CD4-positive, CD25-positive, alpha-beta regulatory T cell (primary cell): ENCODE measurements around the gene LCAT. TPM values are rescaled to one million over a fixed set of nuclear protein-coding genes. Genes with fewer than 3 reads are reported as not detected.

Experiments
- ATAC-seq, 2 donors: fragments of 150-1000 bp; cut with Tn5 transposase; one replicate each; pipeline ENCODE4 v1.10.0; 2021; ENCODE audit warnings: low read depth in 2 of 2, moderate number of reproducible peaks in 2 of 2, moderate library complexity in 1 of 2
- DNase-seq, 3 donors: peaks; one replicate each; pipeline versions ENCODE4 v3.0.0 to v3.0.0-alpha.2; 2012 to 2022; ENCODE audit warnings: mixed read lengths in 1 of 3
- H3K27ac ChIP-seq: one replicate; pipeline ENCODE4 v1.7.0; 2013; ENCODE audit warnings: mild to moderate bottlenecking, low read length; ENCODE audit not compliant: insufficient read depth, poor library complexity, severe bottlenecking
- H3K27me3 ChIP-seq: one replicate; pipeline ENCODE4 v1.7.0; 2013; ENCODE audit warnings: low read length; ENCODE audit not compliant: control insufficient read depth, insufficient read depth
- H3K36me3 ChIP-seq: one replicate; pipeline ENCODE4 v1.7.0; 2013; ENCODE audit warnings: mild to moderate bottlenecking, low read length, moderate library complexity; ENCODE audit not compliant: control insufficient read depth, insufficient read depth
- H3K4me1 ChIP-seq: 2 replicates; pipeline ENCODE4 v1.7.0; 2013; ENCODE audit warnings: mild to moderate bottlenecking, low read length; ENCODE audit not compliant: insufficient read depth, control insufficient read depth, poor library complexity, severe bottlenecking
- H3K4me3 ChIP-seq: one replicate; pipeline ENCODE4 v1.7.0; 2013; ENCODE audit warnings: low read depth, mild to moderate bottlenecking, low read length, moderate library complexity
- H3K9me3 ChIP-seq, 2 experiments: 1 replicate in 1 of 2; 2 replicates in 1 of 2; pipeline ENCODE4 v1.7.0; 2013; ENCODE audit warnings: low read length in 2 of 2, mild to moderate bottlenecking in 1 of 2, moderate library complexity in 1 of 2; ENCODE audit not compliant: control insufficient read depth in 2 of 2
- H3K27ac Mint-ChIP-seq, 3 donors: one replicate each; pipeline ENCODE4 v1.8.0; 2020 to 2022; ENCODE audit warnings: mild to moderate bottlenecking in 3 of 3, mixed read lengths in 3 of 3, moderate library complexity in 2 of 3
- H3K27me3 Mint-ChIP-seq: one replicate; pipeline ENCODE4 v1.8.0; 2022; ENCODE audit warnings: mild to moderate bottlenecking, mixed read lengths
- H3K36me3 Mint-ChIP-seq: one replicate; pipeline ENCODE4 v1.8.0; 2020; ENCODE audit warnings: mixed read lengths
- H3K4me1 Mint-ChIP-seq, 4 donors: one replicate each; pipeline ENCODE4 v1.8.0; 2020 to 2022; ENCODE audit warnings: mixed read lengths in 4 of 4, mild to moderate bottlenecking in 1 of 4
- H3K4me3 Mint-ChIP-seq, 4 donors: one replicate each; pipeline ENCODE4 v1.8.0; 2020 to 2022; ENCODE audit warnings: mild to moderate bottlenecking in 4 of 4, mixed read lengths in 4 of 4, moderate library complexity in 3 of 4
- H3K9me3 Mint-ChIP-seq, 7 donors: one replicate each; pipeline ENCODE4 v1.8.0; 2020 to 2022; ENCODE audit warnings: mixed read lengths in 7 of 7, mild to moderate bottlenecking in 3 of 7, moderate library complexity in 2 of 7
- polyA plus RNA-seq, 4 donors: library from polyadenylated mRNA; unstranded; fragments of 300-500 nt; fragmentation: Illumina TruSeq; gene quantifications; one replicate each; pipeline ENCODE4 v1.2.3, GENCODE V29; 2021
- total RNA-seq: library from RNA; stranded (reverse); gene quantifications from one replicate; pipeline ENCODE4 v1.2.3, GENCODE V29; 2022

LCAT gene
- total and polyA plus RNA-seq, 5 donors from 2014 or later: 0.25 to 11.0 (median 0.76) TPM

- Mint-ChIP-seq H3K27ac (peak overlapping the region; percentile 88 to 91 (median 89)), H3K36me3 (peaks cover 3% of the 10 kb centered on the region), H3K9me3 (no peaks in the 10 kb centered on the region), H3K27me3 (no peaks in the 10 kb centered on the region), H3K4me1 (peaks cover 0 to 38% (median 21%) of the 10 kb centered on the region in 4 donors), H3K4me3 (no peak overlapping the region)
- peaks cover 22% of the 10 kb centered on the region for H3K4me1 ChIP-seq
- no peak for DNase-seq
- no peak for ATAC-seq
- H3K27ac ChIP-seq: no peak overlapping the region
- H3K27me3 ChIP-seq: no peaks in the 10 kb centered on the region
- no peaks in the 10 kb centered on the region for H3K36me3 ChIP-seq
- H3K4me3 ChIP-seq: no peak overlapping the region
- H3K9me3 ChIP-seq: no peaks in the 10 kb centered on the region
Observed at GRCh38 chr16:67987460-67988160, 43.7 kb upstream of the LCAT start.

- H3K4me1 ChIP-seq: peaks cover 19% of the 10 kb centered on the region
- DNase-seq (no peak), ATAC-seq (no peak)
- Mint-ChIP-seq H3K36me3 (peaks cover 3% of the 10 kb centered on the region), H3K27ac (peak overlapping the region in 1 of 3 donors; percentile 52), H3K9me3 (no peaks in the 10 kb centered on the region), H3K27me3 (no peaks in the 10 kb centered on the region), H3K4me3 (no peak overlapping the region), H3K4me1 (peaks cover 0 to 38% (median 21%) of the 10 kb centered on the region in 4 donors)
- H3K27ac ChIP-seq: no peak overlapping the region
- no peak overlapping the region for H3K4me3 ChIP-seq
- no peaks in the 10 kb centered on the region for H3K9me3 ChIP-seq
- H3K36me3 ChIP-seq: no peaks in the 10 kb centered on the region
- no peaks in the 10 kb centered on the region for H3K27me3 ChIP-seq
Observed at GRCh38 chr16:67986949-67987348, 43.0 kb upstream of the LCAT start.

- Mint-ChIP-seq H3K27ac (no peak overlapping the region), H3K36me3 (no peaks in the 10 kb centered on the region), H3K27me3 (no peaks in the 10 kb centered on the region), H3K4me3 (no peak overlapping the region), H3K4me1 (peaks cover 0 to 27% (median 14%) of the 10 kb centered on the region in 4 donors), H3K9me3 (no peaks in the 10 kb centered on the region)
- no peaks in the 10 kb centered on the region for H3K27me3 ChIP-seq
- no peak overlapping the region for H3K27ac ChIP-seq
- DNase-seq (no peak), ATAC-seq (no peak)
- H3K4me3 ChIP-seq: no peak overlapping the region
- H3K9me3 ChIP-seq: no peaks in the 10 kb centered on the region
- H3K4me1 ChIP-seq: peaks cover 19% of the 10 kb centered on the region
- H3K36me3 ChIP-seq: no peaks in the 10 kb centered on the region
Observed at GRCh38 chr16:67982011-67982696, 38.2 kb upstream of the LCAT start.

- no peaks in the 10 kb centered on the region for H3K9me3 ChIP-seq
- Mint-ChIP-seq H3K4me3 (no peak within 1 kb of the TSS), H3K9me3 (no peaks in the 10 kb centered on the region), H3K27me3 (no peaks in the 10 kb centered on the region), H3K36me3 (no peaks in the 10 kb centered on the region), H3K4me1 (peaks cover 0 to 27% (median 13%) of the 10 kb centered on the region in 4 donors), H3K27ac (peak within 1 kb of the TSS in 1 of 3 donors; percentile 52)
- H3K36me3 ChIP-seq: no peaks in the 10 kb centered on the region
- no peak within 1 kb of the TSS for H3K4me3 ChIP-seq
- no peak within 1 kb of the TSS for H3K27ac ChIP-seq
- H3K27me3 ChIP-seq: no peaks in the 10 kb centered on the region
- peaks cover 19% of the 10 kb centered on the region for H3K4me1 ChIP-seq
- ATAC-seq (no peak), DNase-seq (no peak)
Observed at GRCh38 chr16:67979955-67980678, 36.2 kb upstream of the LCAT start, which contains the start of gene DPEP3. DPEP3 (minus strand) TSS chr16:67980499; CDS start chr16:67980380, 119 bp downstream.

- DNase-seq (no peak), ATAC-seq (no peak)
- Histone ChIP-seq H3K27ac (no peak overlapping the region), H3K36me3 (no peaks in the 10 kb centered on the region), H3K9me3 (no peaks in the 10 kb centered on the region), H3K4me3 (no peak overlapping the region), H3K4me1 (no peaks in the 10 kb centered on the region), H3K27me3 (no peaks in the 10 kb centered on the region)
- Mint-ChIP-seq H3K4me3 (no peak overlapping the region), H3K27me3 (peaks cover 5% of the 10 kb centered on the region), H3K27ac (no peak overlapping the region), H3K9me3 (no peaks in the 10 kb centered on the region), H3K36me3 (no peaks in the 10 kb centered on the region), H3K4me1 (peaks cover 0 to 3% (median 0%) of the 10 kb centered on the region in 4 donors)
Observed at GRCh38 chr16:67977469-67978227, 33.7 kb upstream of the LCAT start.

- H3K4me1 ChIP-seq: no peaks in the 10 kb centered on the region
Observed at GRCh38 chr16:67977005-67977404, 33.1 kb upstream of the LCAT start.

GRCh38 chr16:67976205-67976604 lies 32.3 kb upstream of the LCAT start:
- Histone ChIP-seq H3K4me1 (no peaks in the 10 kb centered on the region), H3K27me3 (no peaks in the 10 kb centered on the region), H3K4me3 (no peak overlapping the region), H3K36me3 (no peaks in the 10 kb centered on the region), H3K9me3 (no peaks in the 10 kb centered on the region), H3K27ac (no peak overlapping the region)
- Mint-ChIP-seq H3K27ac (peak overlapping the region in 1 of 3 donors; percentile 46), H3K9me3 (no peaks in the 10 kb centered on the region), H3K4me3 (no peak overlapping the region), H3K4me1 (no peaks in the 10 kb centered on the region), H3K36me3 (no peaks in the 10 kb centered on the region), H3K27me3 (peaks cover 5% of the 10 kb centered on the region)
- DNase-seq (no peak), ATAC-seq (no peak)

More at GRCh38 chr16:67977005-67977404, 33.1 kb upstream of the LCAT start:
- H3K27me3 Mint-ChIP-seq: peaks cover 5% of the 10 kb centered on the region
- no peak overlapping the region for H3K4me3 Mint-ChIP-seq
- H3K27me3 ChIP-seq: no peaks in the 10 kb centered on the region
- no peaks in the 10 kb centered on the region for H3K9me3 ChIP-seq
- no peaks in the 10 kb centered on the region for H3K9me3 Mint-ChIP-seq
- DNase-seq (no peak), ATAC-seq (no peak)
- H3K27ac ChIP-seq: no peak overlapping the region
- no peaks in the 10 kb centered on the region for H3K36me3 Mint-ChIP-seq
- H3K27ac Mint-ChIP-seq: no peak overlapping the region
- H3K4me3 ChIP-seq: no peak overlapping the region
- no peaks in the 10 kb centered on the region for H3K4me1 Mint-ChIP-seq
- no peaks in the 10 kb centered on the region for H3K36me3 ChIP-seq
